WTC11 (cell line): ENCODE data around the gene POLD1. TPM values are rescaled to one million over a fixed set of nuclear protein-coding genes. Genes with fewer than 3 reads are reported as not detected.

Source experiments
- ATAC-seq: fragments of 200-7000 bp; cut with Tn5 transposase; 2 replicates; pipeline ENCODE4 v1.10.0; 2021; ENCODE audit warnings: mild to moderate bottlenecking, moderate library complexity
- CTCF ChIA-PET: fragments of 300-600 bp; sonication (Branson Sonifier 250); formaldehyde crosslinking; loops from one replicate; lab custom pipeline; 2021; ENCODE audit warnings: antibody characterized with exemption; lab: Charles Lee
- POLR2A ChIA-PET: fragments of 350-600 bp; sonication (Branson Sonifier 250); formaldehyde crosslinking; loops from one replicate; lab custom pipeline; 2021; ENCODE audit warnings: antibody characterized with exemption; lab: Charles Lee
- DNase-seq: peaks from one replicate; pipeline ENCODE4 v3.0.0; 2021; ENCODE audit warnings: low spot score
- H3K27ac Mint-ChIP-seq: 2 replicates; pipeline ENCODE4 v1.8.0; 2021; ENCODE audit warnings: mixed read lengths
- H3K27me3 Mint-ChIP-seq: 2 replicates; pipeline ENCODE4 v1.8.0; 2021; ENCODE audit warnings: low read depth, mild to moderate bottlenecking, moderate library complexity, mixed read lengths
- H3K36me3 Mint-ChIP-seq: 2 replicates; pipeline ENCODE4 v1.8.0; 2021; ENCODE audit warnings: mixed read lengths
- H3K4me1 Mint-ChIP-seq: 2 replicates; pipeline ENCODE4 v1.8.0; 2022; ENCODE audit warnings: mixed read lengths
- H3K4me3 Mint-ChIP-seq: 2 replicates; pipeline ENCODE4 v1.8.0; 2021; ENCODE audit warnings: mild to moderate bottlenecking, moderate library complexity, mixed read lengths
- H3K9me3 Mint-ChIP-seq: 2 replicates; pipeline ENCODE4 v1.8.0; 2021; ENCODE audit warnings: mixed read lengths
- AR ChIP-seq: fragments of 250-450 bp; sonication (Bioruptor Pico); IDR thresholded peaks from 2 replicates; pipeline ENCODE4 v1.9.0; 2021; ENCODE audit warnings: mild to moderate bottlenecking
- CBFB ChIP-seq: sonication (generic); formaldehyde crosslinking; IDR thresholded peaks from 2 replicates; pipeline ENCODE4 v1.8.1; 2022; ENCODE audit warnings: mild to moderate bottlenecking, low read depth, missing genetic modification reagents
- CREB1 ChIP-seq: sonication (generic); formaldehyde crosslinking; IDR thresholded peaks from 2 replicates; pipeline ENCODE4 v1.8.0; 2023; ENCODE audit warnings: mild to moderate bottlenecking, missing genetic modification reagents
- JUN ChIP-seq: sonication (generic); formaldehyde crosslinking; IDR thresholded peaks from 2 replicates; pipeline ENCODE4 v1.8.0; 2023; ENCODE audit warnings: mild to moderate bottlenecking, missing genetic modification reagents
- NFE2L1 ChIP-seq: sonication (generic); formaldehyde crosslinking; IDR thresholded peaks from 2 replicates; pipeline ENCODE4 v1.8.1; 2023; ENCODE audit warnings: missing genetic modification reagents
- TCF7 ChIP-seq: sonication (generic); formaldehyde crosslinking; IDR thresholded peaks from 2 replicates; pipeline ENCODE4 v1.8.0; 2022; ENCODE audit warnings: mild to moderate bottlenecking, low read depth, missing genetic modification reagents, moderate library complexity
- USF1 ChIP-seq: sonication (generic); formaldehyde crosslinking; IDR thresholded peaks from 2 replicates; pipeline ENCODE4 v1.8.0; 2022; ENCODE audit warnings: mild to moderate bottlenecking, missing genetic modification reagents
- ZMAT4 ChIP-seq: fragments of 250-450 bp; sonication (Bioruptor Pico); IDR thresholded peaks from 2 replicates; pipeline ENCODE4 v1.9.0; 2021; ENCODE audit warnings: mild to moderate bottlenecking
- ZNF121 ChIP-seq: sonication (generic); formaldehyde crosslinking; IDR thresholded peaks from 2 replicates; pipeline ENCODE4 v1.8.0; 2023; ENCODE audit warnings: missing genetic modification reagents
- ZNF263 ChIP-seq: sonication (generic); formaldehyde crosslinking; IDR thresholded peaks from 2 replicates; pipeline ENCODE4 v1.8.1; 2022; ENCODE audit warnings: low read depth, mild to moderate bottlenecking, moderate library complexity, missing genetic modification reagents
- ZNF317 ChIP-seq: sonication (generic); formaldehyde crosslinking; IDR thresholded peaks from 2 replicates; pipeline ENCODE4 v1.8.1; 2023; ENCODE audit warnings: low read depth, mild to moderate bottlenecking, moderate library complexity, missing genetic modification reagents, borderline replicate concordance
- ZNF416 ChIP-seq: fragments of 250-450 bp; sonication (Bioruptor Pico); IDR thresholded peaks from 2 replicates; pipeline ENCODE4 v1.9.0; 2021; ENCODE audit warnings: mild to moderate bottlenecking, inconsistent platforms
- total RNA-seq: library from RNA; stranded (reverse); gene quantifications from 3 replicates; pipeline ENCODE4 v1.2.3, GENCODE V29; 2021
- TF ChIP-seq, protein P1 (sequence below): sonication (generic); formaldehyde crosslinking; IDR thresholded peaks from 2 replicates; pipeline ENCODE4 v1.8.1; 2023; ENCODE audit warnings: mild to moderate bottlenecking, missing genetic modification reagents, moderate library complexity
- TF ChIP-seq, protein P2 (sequence below): sonication (generic); formaldehyde crosslinking; IDR thresholded peaks from 2 replicates; pipeline ENCODE4 v1.8.0; 2022; ENCODE audit warnings: missing genetic modification reagents
- TF ChIP-seq, protein P3 (sequence below): sonication (generic); formaldehyde crosslinking; IDR thresholded peaks from 2 replicates; pipeline ENCODE4 v1.8.0; 2022; ENCODE audit warnings: mild to moderate bottlenecking, missing genetic modification reagents

The POLD1 gene
- total RNA-seq, 1 experiment from 2014 or later = 163 TPM

DNA sequence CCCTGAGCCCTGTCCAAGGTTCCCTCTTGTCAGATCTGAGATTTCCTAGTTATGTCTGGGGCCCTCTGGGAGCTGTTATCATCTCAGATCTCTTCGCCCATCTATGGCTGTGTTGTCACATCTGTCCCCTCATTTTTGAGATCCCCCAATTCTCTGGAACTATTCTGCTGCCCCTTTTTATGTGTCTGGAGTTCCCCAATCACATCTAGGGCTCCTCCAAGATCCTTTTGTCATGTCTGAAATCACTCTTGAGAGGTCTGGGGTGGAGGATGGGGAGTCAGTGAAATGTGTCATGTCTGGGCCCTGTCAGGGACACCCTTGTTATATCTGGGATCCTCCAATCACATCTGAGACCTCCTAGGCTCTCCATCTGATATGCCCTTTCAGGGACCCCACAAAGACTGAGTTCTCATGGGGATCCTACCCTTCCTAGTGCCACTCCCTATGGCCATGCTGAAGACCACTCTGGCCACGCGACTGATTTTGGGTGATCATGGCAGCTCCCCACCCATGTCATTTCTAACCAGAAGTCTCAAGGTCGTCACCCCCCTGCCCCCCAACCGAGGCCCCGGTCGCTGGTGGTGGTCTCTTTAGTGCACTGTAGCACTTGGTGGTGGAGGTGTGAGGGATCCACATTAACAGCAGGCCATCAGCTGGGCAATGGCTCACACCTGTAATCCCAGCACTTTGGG, 44.8 kb downstream of the POLD1 start (continued):
- TF ChIP-seq ZNF263 (CRISPR knock-in tag) (no peak), CBFB (CRISPR knock-in tag) (no peak)
- TF ChIP-seq, protein P1, sequence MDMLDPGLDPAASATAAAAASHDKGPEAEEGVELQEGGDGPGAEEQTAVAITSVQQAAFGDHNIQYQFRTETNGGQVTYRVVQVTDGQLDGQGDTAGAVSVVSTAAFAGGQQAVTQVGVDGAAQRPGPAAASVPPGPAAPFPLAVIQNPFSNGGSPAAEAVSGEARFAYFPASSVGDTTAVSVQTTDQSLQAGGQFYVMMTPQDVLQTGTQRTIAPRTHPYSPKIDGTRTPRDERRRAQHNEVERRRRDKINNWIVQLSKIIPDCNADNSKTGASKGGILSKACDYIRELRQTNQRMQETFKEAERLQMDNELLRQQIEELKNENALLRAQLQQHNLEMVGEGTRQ (CRISPR knock-in tag) = no peak
- TF ChIP-seq, all 79 proteins: peak for 0

- DNase-seq (no peak), ATAC-seq (no peak)
- Mint-ChIP-seq H3K9me3 (no peaks in the 10 kb centered on the region), H3K27me3 (peaks cover 35% of the 10 kb centered on the region), H3K4me3 (peak overlapping the region; percentile 78), H3K4me1 (peaks cover 31% of the 10 kb centered on the region), H3K36me3 (no peaks in the 10 kb centered on the region), H3K27ac (peak overlapping the region; percentile 18; the same call in 1 of the 2 replicates)
- no peak for TF ChIP-seq USF1 (CRISPR knock-in tag)
- TF ChIP-seq ZNF121 (CRISPR knock-in tag) = peak; percentile 74; the same call in 1 of the 2 replicates
- POLR2A ChIA-PET = no interaction called here
- CTCF ChIA-PET = interaction anchor here (1.7 kb wide), 1 partner anchor 30 kb away, joined by 7 read pairs; no protein-coding TSS in a partner anchor
Measured at GRCh38 chr19:50430888-50431342, 46.8 kb downstream of the POLD1 start.

DNA sequence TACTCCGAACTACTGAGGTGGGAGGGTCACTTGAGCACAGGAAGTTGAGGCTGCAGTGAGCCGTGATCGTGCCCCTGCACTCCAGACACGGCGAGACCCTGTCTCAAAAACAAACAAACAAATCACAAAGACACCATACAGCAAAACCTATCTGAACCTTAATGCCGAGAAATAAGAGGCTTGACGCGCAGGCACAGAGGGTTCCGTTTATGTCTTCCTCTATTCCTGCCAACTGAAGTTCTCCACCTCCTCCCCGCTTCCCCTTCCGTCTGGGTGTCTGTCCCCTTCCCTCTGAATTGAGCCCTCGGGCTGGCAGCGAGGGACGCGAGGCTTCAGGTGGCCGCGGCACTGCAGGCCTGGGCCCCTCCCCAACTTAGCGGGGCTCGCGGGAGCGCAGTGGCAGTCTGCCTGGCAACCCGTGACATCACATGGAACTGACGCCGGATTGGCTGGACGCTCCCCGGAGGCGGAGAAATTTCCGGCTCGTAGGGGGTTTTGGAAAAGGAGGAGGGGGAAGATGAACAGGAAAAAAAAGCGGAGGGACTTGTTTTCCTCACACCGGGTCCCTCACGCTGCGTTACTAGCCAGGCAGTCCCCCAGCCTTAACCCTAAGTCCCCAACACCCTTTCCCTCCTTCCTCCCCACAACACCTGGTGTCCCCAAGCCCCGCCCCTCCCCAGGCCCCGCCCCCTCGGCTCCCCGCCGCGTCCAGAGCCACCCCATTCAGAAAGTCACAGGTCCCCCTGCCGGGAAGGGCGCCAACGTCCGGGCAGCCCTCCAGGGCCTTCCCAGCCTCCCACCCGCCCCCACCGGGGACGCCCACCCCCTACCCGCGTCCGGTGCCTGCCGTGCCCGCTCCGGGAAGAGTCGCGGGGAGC, 47.4 kb downstream of the POLD1 start:
- CTCF ChIA-PET = interaction anchor here (1.4 to 1.7 kb wide), 2 partner anchors 29 to 106 kb away, joined by 6 to 7 read pairs; no protein-coding TSS in a partner anchor
- ATAC-seq = peak; percentile 87
- Mint-ChIP-seq H3K27ac (peak overlapping the region; percentile 72; the same call in 1 of the 2 replicates), H3K27me3 (peaks cover 40% of the 10 kb centered on the region), H3K36me3 (no peaks in the 10 kb centered on the region), H3K4me3 (peak overlapping the region; percentile 78), H3K9me3 (no peaks in the 10 kb centered on the region), H3K4me1 (peaks cover 31% of the 10 kb centered on the region)
- POLR2A ChIA-PET = interaction anchor here (0.6 kb wide), 1 partner anchor 15 kb away, joined by 3 read pairs; no protein-coding TSS in a partner anchor
- DNase-seq = peak; percentile 93
- no peak for TF ChIP-seq JUN (CRISPR knock-in tag)
- TF ChIP-seq, protein P2, sequence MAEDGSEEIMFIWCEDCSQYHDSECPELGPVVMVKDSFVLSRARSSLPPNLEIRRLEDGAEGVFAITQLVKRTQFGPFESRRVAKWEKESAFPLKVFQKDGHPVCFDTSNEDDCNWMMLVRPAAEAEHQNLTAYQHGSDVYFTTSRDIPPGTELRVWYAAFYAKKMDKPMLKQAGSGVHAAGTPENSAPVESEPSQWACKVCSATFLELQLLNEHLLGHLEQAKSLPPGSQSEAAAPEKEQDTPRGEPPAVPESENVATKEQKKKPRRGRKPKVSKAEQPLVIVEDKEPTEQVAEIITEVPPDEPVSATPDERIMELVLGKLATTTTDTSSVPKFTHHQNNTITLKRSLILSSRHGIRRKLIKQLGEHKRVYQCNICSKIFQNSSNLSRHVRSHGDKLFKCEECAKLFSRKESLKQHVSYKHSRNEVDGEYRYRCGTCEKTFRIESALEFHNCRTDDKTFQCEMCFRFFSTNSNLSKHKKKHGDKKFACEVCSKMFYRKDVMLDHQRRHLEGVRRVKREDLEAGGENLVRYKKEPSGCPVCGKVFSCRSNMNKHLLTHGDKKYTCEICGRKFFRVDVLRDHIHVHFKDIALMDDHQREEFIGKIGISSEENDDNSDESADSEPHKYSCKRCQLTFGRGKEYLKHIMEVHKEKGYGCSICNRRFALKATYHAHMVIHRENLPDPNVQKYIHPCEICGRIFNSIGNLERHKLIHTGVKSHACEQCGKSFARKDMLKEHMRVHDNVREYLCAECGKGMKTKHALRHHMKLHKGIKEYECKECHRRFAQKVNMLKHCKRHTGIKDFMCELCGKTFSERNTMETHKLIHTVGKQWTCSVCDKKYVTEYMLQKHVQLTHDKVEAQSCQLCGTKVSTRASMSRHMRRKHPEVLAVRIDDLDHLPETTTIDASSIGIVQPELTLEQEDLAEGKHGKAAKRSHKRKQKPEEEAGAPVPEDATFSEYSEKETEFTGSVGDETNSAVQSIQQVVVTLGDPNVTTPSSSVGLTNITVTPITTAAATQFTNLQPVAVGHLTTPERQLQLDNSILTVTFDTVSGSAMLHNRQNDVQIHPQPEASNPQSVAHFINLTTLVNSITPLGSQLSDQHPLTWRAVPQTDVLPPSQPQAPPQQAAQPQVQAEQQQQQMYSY (CRISPR knock-in tag) = no peak
- TF ChIP-seq, protein P1 (CRISPR knock-in tag) = peak; percentile 53; the same call in 1 of the 2 replicates
- no peak for TF ChIP-seq ZNF317 (CRISPR knock-in tag)
- no peak for TF ChIP-seq AR
- no peak for TF ChIP-seq TCF7 (CRISPR knock-in tag)
- TF ChIP-seq NFE2L1 (CRISPR knock-in tag) = no peak
- TF ChIP-seq ZNF416 (CRISPR knock-in tag) = no peak
- TF ChIP-seq ZNF121 (CRISPR knock-in tag) = no peak
- TF ChIP-seq, protein P3, sequence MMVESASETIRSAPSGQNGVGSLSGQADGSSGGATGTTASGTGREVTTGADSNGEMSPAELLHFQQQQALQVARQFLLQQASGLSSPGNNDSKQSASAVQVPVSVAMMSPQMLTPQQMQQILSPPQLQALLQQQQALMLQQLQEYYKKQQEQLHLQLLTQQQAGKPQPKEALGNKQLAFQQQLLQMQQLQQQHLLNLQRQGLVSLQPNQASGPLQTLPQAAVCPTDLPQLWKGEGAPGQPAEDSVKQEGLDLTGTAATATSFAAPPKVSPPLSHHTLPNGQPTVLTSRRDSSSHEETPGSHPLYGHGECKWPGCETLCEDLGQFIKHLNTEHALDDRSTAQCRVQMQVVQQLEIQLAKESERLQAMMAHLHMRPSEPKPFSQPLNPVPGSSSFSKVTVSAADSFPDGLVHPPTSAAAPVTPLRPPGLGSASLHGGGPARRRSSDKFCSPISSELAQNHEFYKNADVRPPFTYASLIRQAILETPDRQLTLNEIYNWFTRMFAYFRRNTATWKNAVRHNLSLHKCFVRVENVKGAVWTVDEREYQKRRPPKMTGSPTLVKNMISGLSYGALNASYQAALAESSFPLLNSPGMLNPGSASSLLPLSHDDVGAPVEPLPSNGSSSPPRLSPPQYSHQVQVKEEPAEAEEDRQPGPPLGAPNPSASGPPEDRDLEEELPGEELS (CRISPR knock-in tag) = no peak
- TF ChIP-seq CREB1 = no peak
- TF ChIP-seq USF1 (CRISPR knock-in tag) = 0 out of 2 replicates have a peak, but pooled peaks have one; percentile 9
- TF ChIP-seq ZMAT4 (CRISPR knock-in tag) = no peak
